IPS-NIHi7 (cell line): ENCODE results near the gene TRAPPC12.
"Not testable (repeated sequence)": the region's sequence is repeated elsewhere in the genome, so short reads cannot be mapped to it uniquely, and the experiment has no call there.

Experiments used
- DNase-seq: peaks from one replicate; pipeline ENCODE4 v3.0.0; 2012; ENCODE audit warnings: mixed read lengths; ENCODE audit errors: extremely low spot score

The TRAPPC12 gene

GRCh38 chr2:3486047-3487027 is 106.8 kb downstream of the TRAPPC12 start:
- no peak for DNase-seq

- DNase-seq, result no peak
These were observed 107.5 kb downstream of the TRAPPC12 start for GRCh38 chr2:3487028-3487425.

- DNase-seq, result no peak
These were observed 107.9 kb downstream of the TRAPPC12 start for GRCh38 chr2:3487432-3487831.

GRCh38 chr2:3488061-3488531 is 108.6 kb downstream of the TRAPPC12 start:
- no peak for DNase-seq

- DNase-seq, result no peak
These were observed 109.6 kb downstream of the TRAPPC12 start for GRCh38 chr2:3488855-3489763.

- DNase-seq, result no peak
These were observed 110.2 kb downstream of the TRAPPC12 start for GRCh38 chr2:3489764-3490115.

- DNase-seq, result no peak
These were observed 111.0 kb downstream of the TRAPPC12 start for GRCh38 chr2:3490191-3491170.

GRCh38 chr2:3491306-3491705 is 111.8 kb downstream of the TRAPPC12 start:
- DNase-seq, result peak; percentile 10

- DNase-seq, result peak; percentile 7
These were observed 112.4 kb downstream of the TRAPPC12 start for GRCh38 chr2:3491716-3492474.

GRCh38 chr2:3492475-3492787 is 112.9 kb downstream of the TRAPPC12 start:
- DNase-seq, result not testable (repeated sequence)

GRCh38 chr2:3492951-3493614 is 113.6 kb downstream of the TRAPPC12 start:
- no peak for DNase-seq

GRCh38 chr2:3493615-3494007 is 114.1 kb downstream of the TRAPPC12 start:
- peak; percentile 73 for DNase-seq

GRCh38 chr2:3494984-3495666 is 115.6 kb downstream of the TRAPPC12 start:
- DNase-seq, result no peak

- not testable (repeated sequence) for DNase-seq
These were observed 117.2 kb downstream of the TRAPPC12 start for GRCh38 chr2:3496708-3497080.

- DNase-seq, result no peak
These were observed 119.4 kb downstream of the TRAPPC12 start for GRCh38 chr2:3498783-3499394.

- DNase-seq, result no peak
These were observed 120.9 kb downstream of the TRAPPC12 start for GRCh38 chr2:3500326-3500899.

- no peak for DNase-seq
These were observed 123.6 kb downstream of the TRAPPC12 start for GRCh38 chr2:3503046-3503445.

GRCh38 chr2:3503483-3503882 is 124.0 kb downstream of the TRAPPC12 start:
- no peak for DNase-seq

- DNase-seq, result no peak
These were observed 125.2 kb downstream of the TRAPPC12 start for GRCh38 chr2:3504741-3505140.
